ENCODE results near the gene PCDH10. TPM values are rescaled to one million over a fixed set of nuclear protein-coding genes. Genes with fewer than 3 reads are reported as not detected.
"Not testable (repeated sequence)": the region's sequence is repeated elsewhere in the genome, so short reads cannot be mapped to it uniquely, and the experiment has no call there.

PCDH10 gene
- total and polyA plus RNA-seq, 9 of the 15 experiments (the other 6 are each of a cell fraction or from before 2014, with no cell fraction given): 0.04 to 1.4 (median 0.29) TPM

DNA sequence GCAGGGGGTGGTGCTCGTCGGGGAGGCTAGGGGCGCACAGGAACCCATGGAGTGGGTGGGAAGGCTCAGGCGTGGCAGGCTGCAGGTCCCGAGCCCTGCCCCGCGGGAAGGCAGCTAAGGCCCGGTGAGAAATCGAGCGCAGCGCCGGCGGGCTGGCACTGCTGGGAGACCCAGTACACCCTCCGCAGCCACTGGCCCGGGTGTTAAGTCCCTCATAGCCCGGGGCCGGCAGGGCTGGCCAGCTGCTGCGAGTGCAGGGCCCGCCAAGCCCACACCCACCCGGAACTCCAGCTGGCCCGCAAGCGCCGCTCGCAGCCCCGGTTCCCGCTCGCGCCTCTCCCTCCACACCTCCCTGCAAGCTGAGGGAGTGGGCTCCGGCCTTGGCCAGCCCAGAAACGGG, 91.4 kb downstream of the PCDH10 start:
- FAIRE-seq: not testable (repeated sequence)

More for the DNA sequence above, 91.4 kb downstream of the PCDH10 start:
- DNase-seq (ENCODE audit: extremely low read depth in 1 of 4, low spot score in 3 of 4); H3K4me2 ChIP-seq (ENCODE audit: insufficient read depth, low read length); H3K4me1 ChIP-seq (replicated peaks in 1 of 2; ENCODE audit: control insufficient read depth in 2 of 2, insufficient read depth in 2 of 2, low read length in 2 of 2); ATAC-seq; CTCF ChIA-PET (ENCODE audit: low intra/inter-chr PET ratio); in situ Hi-C loops (cut with MboI); intact Hi-C loops (cut with micrococcal nuclease); H3K9me1 ChIP-seq (ENCODE audit: control insufficient read depth, insufficient read depth, low read length); H3K79me2 ChIP-seq (ENCODE audit: control insufficient read depth, insufficient read depth, low read length); H3K9ac ChIP-seq (ENCODE audit: insufficient read depth in 1 of 2, low read depth in 2 of 2, low read length in 2 of 2); H3K36me3 ChIP-seq (ENCODE audit: control insufficient read depth, insufficient read depth, low read length); H3K27me3 ChIP-seq (ENCODE audit: control insufficient read depth in 2 of 2, insufficient read depth in 2 of 2, low read length in 2 of 2); POLR2A ChIA-PET; BruUV-seq (replicated peaks); H3K4me3 ChIP-seq; H4K20me1 ChIP-seq (replicated peaks; ENCODE audit: control insufficient read depth, insufficient read depth, low read length); H3K27ac ChIP-seq (ENCODE audit: extremely low read depth, low read depth, low read length); H2AFZ ChIP-seq (ENCODE audit: low read depth, low read length); H3K9me3 ChIP-seq (replicated peaks; ENCODE audit: control insufficient read depth, insufficient read depth, low read depth, low read length): not testable (repeated sequence)
- WGBS (ENCODE audit: insufficient coverage, low coverage, missing lambda C conversion rate): 4% methylated on average over 4 of the region's 30 CpGs

Data from K562 (cell line).